HG03460 (cell line): ENCODE results near the gene PTMS.

Experiments used
- ATAC-seq: cut with Tn5 transposase; IDR thresholded peaks from one replicate; pipeline ENCODE4 v1.9.1; 2021; ENCODE audit not compliant: unreplicated experiment

Gene PTMS

GRCh38 chr12:6787309-6787708, 21.1 kb downstream of the PTMS start:
- no peak for ATAC-seq

- ATAC-seq: no peak
Observed at GRCh38 chr12:6788972-6789924, 23.1 kb downstream of the PTMS start, which contains the start of gene CD4. Gene CD4, plus strand, starts transcription at chr12:6789528. Its CDS starts 10,611 bp downstream, at chr12:6800139.

GRCh38 chr12:6790496-6791150, 24.5 kb downstream of the PTMS start:
- ATAC-seq: no peak

GRCh38 chr12:6791931-6792520, 25.9 kb downstream of the PTMS start:
- no peak for ATAC-seq

- no peak for ATAC-seq
Observed at GRCh38 chr12:6792522-6793201, 26.5 kb downstream of the PTMS start.

- no peak for ATAC-seq
Observed at GRCh38 chr12:6795088-6795487, 28.9 kb downstream of the PTMS start.

- ATAC-seq: no peak
Observed at GRCh38 chr12:6796576-6796975, 30.4 kb downstream of the PTMS start.

- no peak for ATAC-seq
Observed at GRCh38 chr12:6799147-6799546, 33.0 kb downstream of the PTMS start.

- no peak for ATAC-seq
Observed at GRCh38 chr12:6807170-6807569, 41.0 kb downstream of the PTMS start.

GRCh38 chr12:6809056-6809455, 42.9 kb downstream of the PTMS start:
- no peak for ATAC-seq

GRCh38 chr12:6810758-6811157, 44.6 kb downstream of the PTMS start:
- ATAC-seq: no peak

- no peak for ATAC-seq
Observed at GRCh38 chr12:6813363-6813762, 47.2 kb downstream of the PTMS start.

GRCh38 chr12:6816598-6816997, 50.4 kb downstream of the PTMS start:
- no peak for ATAC-seq

GRCh38 chr12:6817098-6817497, 50.9 kb downstream of the PTMS start:
- ATAC-seq: no peak

GRCh38 chr12:6817662-6818157, 51.5 kb downstream of the PTMS start:
- ATAC-seq: no peak

- no peak for ATAC-seq
Observed at GRCh38 chr12:6818222-6818621, 52.1 kb downstream of the PTMS start.

- ATAC-seq: no peak
Observed at GRCh38 chr12:6818645-6819044, 52.5 kb downstream of the PTMS start.

GRCh38 chr12:6819106-6820030, 53.2 kb downstream of the PTMS start:
- no peak for ATAC-seq

GRCh38 chr12:6820166-6820565, 54.0 kb downstream of the PTMS start:
- no peak for ATAC-seq
